HCT116 (cell line): ENCODE measurements around the gene PYGO2. TPM values are rescaled to one million over a fixed set of nuclear protein-coding genes. Genes with fewer than 3 reads are reported as not detected.

ENCODE experiments used
- ATAC-seq: fragments of 200-7000 bp; cut with Tn5 transposase; 2 replicates; pipeline ENCODE4 v1.9.1; 2020; ENCODE audit warnings: mild to moderate bottlenecking, moderate library complexity
- BruUV-seq: library from RNA; stranded (reverse); fragments of 400-500 nt; replicated peaks from 2 replicates; lab custom pipeline; 2021; lab: Mats Ljungman, UMichigan
- CTCF ChIA-PET: fragments of 300-600 bp; sonication (Branson Sonifier 250); formaldehyde crosslinking; loops from one replicate; lab custom pipeline; 2021; ENCODE audit warnings: antibody characterized with exemption; lab: Charles Lee
- POLR2A ChIA-PET: fragments of 300-600, 350-600 bp; sonication (Branson Sonifier 250); formaldehyde crosslinking; loops from one replicate; lab custom pipeline; 2021; ENCODE audit warnings: antibody characterized with exemption; lab: Charles Lee
- RAD21 ChIA-PET, 2 experiments: fragments of 300-600 bp; sonication (Branson Sonifier 250); formaldehyde crosslinking; loops; one replicate each; lab custom pipeline; 2023; ENCODE audit warnings: low total read pairs in 2 of 2; ENCODE audit not compliant: uncharacterized antibody in 2 of 2, unreplicated experiment in 2 of 2, low non-redundant PET in 1 of 2; lab: Charles Lee
- DNase-seq: peaks from one replicate; pipeline ENCODE4 v3.0.0-alpha.2; 2010; ENCODE audit warnings: low read depth, low spot score
- H2AFZ ChIP-seq: fragments of 200-600 bp; shearing (Covaris generic), sonication (generic); 2 replicates; pipeline ENCODE4 v1.6.1; 2017; ENCODE audit warnings: low read depth, mixed run types, mixed read lengths, antibody characterized with exemption, low read length; ENCODE audit not compliant: poor library complexity, severe bottlenecking
- H3K27ac ChIP-seq: 2 replicates; pipeline ENCODE4 v1.5.1; 2012; ENCODE audit warnings: low read depth, low read length
- H3K27me3 ChIP-seq: fragments of 200-600 bp; sonication (generic); 2 replicates; pipeline ENCODE4 v1.6.1; 2016; ENCODE audit warnings: mixed run types, low read length, mixed read lengths; ENCODE audit not compliant: insufficient read depth
- H3K36me3 ChIP-seq, 2 experiments: fragments of 200-500 bp in 1 of 2; fragments of 200-600 bp in 1 of 2; sonication (Bioruptor generic) in 1 of 2; sonication (generic) in 1 of 2; 2 replicates each; pipeline versions ENCODE4 v1.5.1 to v1.6.1; 2014 to 2016; ENCODE audit warnings: low read length in 2 of 2, inconsistent platforms in 1 of 2, mixed read lengths in 1 of 2, mixed run types in 1 of 2; ENCODE audit not compliant: insufficient read depth in 2 of 2, control insufficient read depth in 1 of 2
- H3K4me1 ChIP-seq, 2 experiments: fragments of 200-600 bp in 1 of 2; sonication (generic) in 1 of 2; 2 replicates each; pipeline versions ENCODE4 v1.5.1 to v1.6.1; 2012 to 2017; ENCODE audit warnings: low read length in 2 of 2, inconsistent platforms in 1 of 2, mild to moderate bottlenecking in 1 of 2, mixed read lengths in 1 of 2, mixed run types in 1 of 2, moderate library complexity in 1 of 2; ENCODE audit not compliant: insufficient read depth in 2 of 2, control insufficient read depth in 1 of 2
- H3K4me2 ChIP-seq: fragments of 200-600 bp; sonication (generic); 2 replicates; pipeline ENCODE4 v1.6.1; 2017; ENCODE audit warnings: mixed run types, low read length, mixed read lengths
- H3K4me3 ChIP-seq, 2 experiments: fragments of 200-600 bp in 1 of 2; sonication (generic) in 1 of 2; replicated peaks in 1 of 2; 2 replicates each; pipeline ENCODE4 v1.5.1; 2011 to 2016; ENCODE audit warnings: low read length in 2 of 2, control low read depth in 1 of 2, low read depth in 1 of 2, mild to moderate bottlenecking in 1 of 2, mixed read lengths in 1 of 2, mixed run types in 1 of 2
- H3K79me2 ChIP-seq: fragments of 200-600 bp; sonication (generic); 2 replicates; pipeline ENCODE4 v1.6.1; 2017; ENCODE audit warnings: mild to moderate bottlenecking, mixed run types, low read length, moderate library complexity, mixed read lengths; ENCODE audit not compliant: insufficient read depth
- H3K9ac ChIP-seq: fragments of 200-600 bp; sonication (generic); 2 replicates; pipeline ENCODE4 v1.6.1; 2016; ENCODE audit warnings: low read length, mixed read lengths
- H3K9me2 ChIP-seq: fragments of 200-600 bp; sonication (generic), shearing (Covaris generic); 2 replicates; pipeline ENCODE4 v1.6.1; 2017; ENCODE audit warnings: mixed run types, mild to moderate bottlenecking, moderate library complexity; ENCODE audit not compliant: insufficient read depth
- H3K9me3 ChIP-seq, 2 experiments: fragments of 200-500 bp in 1 of 2; fragments of 200-600 bp in 1 of 2; sonication (Bioruptor generic) in 1 of 2; sonication (generic) in 1 of 2; 2 replicates each; pipeline ENCODE4 v1.6.1; 2014 to 2017; ENCODE audit warnings: low read length in 2 of 2, mixed read lengths in 2 of 2, inconsistent platforms in 1 of 2, low read depth in 1 of 2, mild to moderate bottlenecking in 1 of 2, mixed run types in 1 of 2, moderate library complexity in 1 of 2; ENCODE audit not compliant: control insufficient read depth in 1 of 2, insufficient read depth in 1 of 2
- H4K20me1 ChIP-seq: fragments of 200-600 bp; sonication (generic), shearing (Covaris generic); 2 replicates; pipeline ENCODE4 v1.6.1; 2017; ENCODE audit warnings: mixed run types, mild to moderate bottlenecking, moderate library complexity; ENCODE audit not compliant: insufficient read depth
- CBX3 ChIP-seq: IDR thresholded peaks from 2 replicates; pipeline ENCODE4 v1.6.1; 2012; ENCODE audit warnings: low read depth
- CEBPB ChIP-seq: IDR thresholded peaks from 2 replicates; pipeline ENCODE4 v1.6.1; 2012; ENCODE audit warnings: low read depth
- EGR1 ChIP-seq: IDR thresholded peaks from 2 replicates; pipeline ENCODE4 v1.6.1; 2012; ENCODE audit warnings: low read depth
- ELF1 ChIP-seq: IDR thresholded peaks from 2 replicates; pipeline ENCODE4 v1.6.1; 2012; ENCODE audit warnings: low read depth, borderline replicate concordance
- EZH2 ChIP-seq: fragments of 200-600 bp; sonication (generic); IDR thresholded peaks from 2 replicates; pipeline ENCODE4 v1.6.1; 2017; ENCODE audit warnings: antibody characterized with exemption, mixed run types
- FOSL1 ChIP-seq: IDR thresholded peaks from 2 replicates; pipeline ENCODE4 v1.6.1; 2012; ENCODE audit warnings: low read depth
- RAD21 ChIP-seq: IDR thresholded peaks from 2 replicates; pipeline ENCODE4 v1.6.1; 2012; ENCODE audit warnings: low read depth, mild to moderate bottlenecking
- SP1 ChIP-seq: IDR thresholded peaks from 2 replicates; pipeline ENCODE4 v1.6.1; 2012; ENCODE audit warnings: low read depth
- TCF7L2 ChIP-seq: IDR thresholded peaks from 2 replicates; pipeline ENCODE4 v1.7.0; 2011; ENCODE audit warnings: borderline replicate concordance, inconsistent platforms; ENCODE audit not compliant: insufficient read depth, insufficient read length; ENCODE audit errors: extremely low read depth
- ZFX ChIP-seq: fragments of 450-650 bp; IDR thresholded peaks from 2 replicates; pipeline ENCODE4 v1.6.1; 2017
- intact Hi-C: fragments of 100-400 bp; cut with micrococcal nuclease; formaldehyde crosslinking; loops from 2 replicates; pipeline ENCODE4 v1.10.0; 2022
- total RNA-seq: library from RNA; stranded (reverse); gene quantifications from one replicate; pipeline ENCODE4 v1.2.1, GENCODE V29; 2021; ENCODE audit not compliant: unreplicated experiment

The PYGO2 gene
- total RNA-seq, 1 experiment from 2014 or later: 37.2 TPM

- Histone ChIP-seq H3K4me1 (peaks cover 18 to 76% of the 10 kb centered on the region in 2 experiments), H3K4me2 (no peak overlapping the region), H3K4me3 (no peak overlapping the region), H3K9ac (no peak overlapping the region), H3K79me2 (peaks cover 92% of the 10 kb centered on the region), H3K36me3 (peaks cover 0 to 7% of the 10 kb centered on the region in 2 experiments; a peak in 2 of 4 replicates), H3K9me3 (no peaks in the 10 kb centered on the region), H4K20me1 (no peaks in the 10 kb centered on the region), H3K9me2 (no peaks in the 10 kb centered on the region), H3K27me3 (no peaks in the 10 kb centered on the region), H3K27ac (no peak overlapping the region; the same call in 1 of the 2 replicates), H2AFZ (no peak overlapping the region)
- TF ChIP-seq EGR1 (no peak), ZFX (peak; percentile 4; the same call in 1 of the 2 replicates)
- DNase-seq (no peak), ATAC-seq (no peak)
- ChIA-PET RAD21 (no interaction called here), CTCF (interaction anchor here (1.2 to 2.3 kb wide), 2 partner anchors 10 to 37 kb away, joined by 3 to 11 read pairs; no protein-coding TSS in a partner anchor), POLR2A (interaction anchor here (1.0 kb wide), 1 partner anchor 9 kb away, joined by 3 read pairs; no protein-coding TSS in a partner anchor)
- BruUV-seq: no TSS peak
- intact Hi-C loops: no loop called here
Observed at GRCh38 chr1:155007251-155007828, 45.8 kb upstream of the PYGO2 start.

GRCh38 chr1:155006601-155007101, 45.1 kb upstream of the PYGO2 start:
- Histone ChIP-seq H4K20me1 (no peaks in the 10 kb centered on the region), H3K4me3 (no peak overlapping the region), H3K9me2 (no peaks in the 10 kb centered on the region), H3K27me3 (no peaks in the 10 kb centered on the region)
- no peak for ATAC-seq
- TF ChIP-seq FOSL1 (no peak), SP1 (no peak), RAD21 (no peak), CEBPB (no peak), EZH2 (no peak), TCF7L2 (no peak), CBX3 (no peak), ELF1 (no peak)
- TF ChIP-seq, all 23 proteins: peak for 0
- intact Hi-C loops: no loop called here
- Histone ChIP-seq H3K4me2 (no peak overlapping the region), H3K79me2 (peaks cover 86% of the 10 kb centered on the region), H3K4me1 (peaks cover 18 to 69% of the 10 kb centered on the region in 2 experiments), H3K9ac (no peak overlapping the region), H3K27ac (peak overlapping the region; percentile 13; the same call in 1 of the 2 replicates), H3K36me3 (peaks cover 0 to 7% of the 10 kb centered on the region in 2 experiments; a peak in 2 of 4 replicates), H2AFZ (no peak overlapping the region), H3K9me3 (no peaks in the 10 kb centered on the region)
- no TSS peak for BruUV-seq
- no peak for DNase-seq
- CTCF ChIA-PET: interaction anchor here (2.3 kb wide), 1 partner anchor 11 kb away, joined by 11 read pairs; no protein-coding TSS in a partner anchor
- RAD21 ChIA-PET: no interaction called here
- POLR2A ChIA-PET: interaction anchor here (1.0 kb wide), 1 partner anchor 10 kb away, joined by 3 read pairs; no protein-coding TSS in a partner anchor
